ENCODE measurements around the gene CDK17. TPM values are rescaled to one million over a fixed set of nuclear protein-coding genes. Genes with fewer than 3 reads are reported as not detected.
"Not testable (repeated sequence)": the region's sequence is repeated elsewhere in the genome, so short reads cannot be mapped to it uniquely, and the experiment has no call there.

CDK17 gene
- total RNA-seq, 2 donors from 2014 or later, result 36.2 to 39.9 TPM

DNA sequence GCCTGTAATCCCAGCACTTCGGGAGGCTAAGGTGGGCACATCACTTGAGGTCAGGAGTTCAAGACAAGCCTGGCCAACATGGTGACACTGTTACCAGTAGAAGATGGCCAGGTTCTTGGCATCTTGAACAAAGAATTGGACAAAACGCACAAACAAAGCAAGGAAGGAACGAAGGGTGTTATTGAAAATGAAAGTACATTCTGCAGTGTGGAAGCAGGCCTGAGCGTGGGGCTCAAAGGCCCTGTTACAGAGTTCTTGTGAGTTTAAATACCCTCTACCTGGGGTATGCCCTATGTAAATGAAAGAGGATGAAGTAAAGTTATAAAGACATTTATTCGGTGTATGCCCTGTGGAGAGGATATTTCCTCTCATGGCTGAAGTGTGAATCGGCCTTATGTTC lies 20.8 kb upstream of the CDK17 start:
- DNase-seq, result no peak
- Histone ChIP-seq H3K9me3 (ENCODE audit: control insufficient read depth, low read length) (no peaks in the 10 kb centered on the region), H3K36me3 (ENCODE audit: control insufficient read depth, insufficient read depth, low read length) (no peaks in the 10 kb centered on the region), H3K27me3 (ENCODE audit: control insufficient read depth, insufficient read depth, low read length, poor library complexity, severe bottlenecking) (no peaks in the 10 kb centered on the region), H3K27ac (ENCODE audit: low read depth, low read length) (no peak overlapping the region), H3K4me1 (ENCODE audit: control insufficient read depth, insufficient read depth, low read length) (no peaks in the 10 kb centered on the region), H3K4me3 (ENCODE audit: low read length) (no peak overlapping the region), H3K9ac (ENCODE audit: extremely low read depth, low read length, poor library complexity, severe bottlenecking) (no peak overlapping the region)
- no peaks in the 10 kb centered on the region for H3K9me3 Mint-ChIP-seq
- H3K27me3 Mint-ChIP-seq (ENCODE audit: insufficient read depth), result no peaks in the 10 kb centered on the region
- WGBS, 2 experiments (ENCODE audit: insufficient coverage in 1 of 2, insufficient read length in 1 of 2), result 93 to 96% methylated on average over 5 to 6 of the region's 6 CpGs
- H3K4me1 Mint-ChIP-seq, result no peaks in the 10 kb centered on the region
- H3K36me3 Mint-ChIP-seq (ENCODE audit: low read depth), result no peaks in the 10 kb centered on the region
- TF ChIP-seq, protein P1, sequence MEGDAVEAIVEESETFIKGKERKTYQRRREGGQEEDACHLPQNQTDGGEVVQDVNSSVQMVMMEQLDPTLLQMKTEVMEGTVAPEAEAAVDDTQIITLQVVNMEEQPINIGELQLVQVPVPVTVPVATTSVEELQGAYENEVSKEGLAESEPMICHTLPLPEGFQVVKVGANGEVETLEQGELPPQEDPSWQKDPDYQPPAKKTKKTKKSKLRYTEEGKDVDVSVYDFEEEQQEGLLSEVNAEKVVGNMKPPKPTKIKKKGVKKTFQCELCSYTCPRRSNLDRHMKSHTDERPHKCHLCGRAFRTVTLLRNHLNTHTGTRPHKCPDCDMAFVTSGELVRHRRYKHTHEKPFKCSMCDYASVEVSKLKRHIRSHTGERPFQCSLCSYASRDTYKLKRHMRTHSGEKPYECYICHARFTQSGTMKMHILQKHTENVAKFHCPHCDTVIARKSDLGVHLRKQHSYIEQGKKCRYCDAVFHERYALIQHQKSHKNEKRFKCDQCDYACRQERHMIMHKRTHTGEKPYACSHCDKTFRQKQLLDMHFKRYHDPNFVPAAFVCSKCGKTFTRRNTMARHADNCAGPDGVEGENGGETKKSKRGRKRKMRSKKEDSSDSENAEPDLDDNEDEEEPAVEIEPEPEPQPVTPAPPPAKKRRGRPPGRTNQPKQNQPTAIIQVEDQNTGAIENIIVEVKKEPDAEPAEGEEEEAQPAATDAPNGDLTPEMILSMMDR (conservative IDR thresholded peaks at IDR 0.05), result no peak
- H3K4me3 Mint-ChIP-seq, result no peak overlapping the region
- H3K27ac Mint-ChIP-seq, result no peak overlapping the region

DNA sequence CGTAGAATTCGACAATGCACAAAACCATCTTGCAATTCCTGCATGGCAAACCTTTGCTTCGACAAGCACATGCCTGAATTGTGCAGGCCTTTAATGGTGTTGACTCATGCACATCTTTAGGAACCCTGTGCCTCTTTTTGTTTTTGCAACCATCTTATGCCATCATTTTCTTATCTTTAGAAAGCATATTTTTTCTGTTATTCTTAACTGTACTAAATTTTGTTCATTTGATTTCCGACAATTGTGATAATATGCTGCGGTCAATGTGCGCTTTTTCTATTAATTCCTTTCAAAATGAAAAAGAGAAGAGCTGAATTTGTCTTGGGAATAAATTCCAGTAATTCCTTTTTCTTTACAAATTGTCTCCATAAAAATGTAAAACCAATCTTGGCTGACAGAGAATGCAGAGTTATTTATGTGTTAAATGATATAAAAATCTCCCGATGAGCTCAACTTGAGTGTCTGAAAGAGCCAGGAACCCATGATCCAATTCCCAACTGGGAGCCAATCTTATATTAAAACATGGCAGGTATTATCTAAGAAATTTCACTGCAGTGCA lies 20.1 kb upstream of the CDK17 start:
- no peaks in the 10 kb centered on the region for H3K36me3 Mint-ChIP-seq (ENCODE audit: low read depth)
- no peaks in the 10 kb centered on the region for H3K9me3 ChIP-seq (ENCODE audit: control insufficient read depth, low read length)
- H3K9ac ChIP-seq (ENCODE audit: extremely low read depth, low read length, poor library complexity, severe bottlenecking), result no peak overlapping the region
- DNase-seq, result no peak
- WGBS, 2 experiments (ENCODE audit: insufficient coverage in 1 of 2, insufficient read length in 1 of 2), result 95 to 100% methylated on average over 4 to 7 of the region's 7 CpGs
- no peaks in the 10 kb centered on the region for H3K9me3 Mint-ChIP-seq
- H3K4me1 ChIP-seq (ENCODE audit: control insufficient read depth, insufficient read depth, low read length), result no peaks in the 10 kb centered on the region
- no peak overlapping the region for H3K4me3 Mint-ChIP-seq
- no peaks in the 10 kb centered on the region for H3K27me3 Mint-ChIP-seq (ENCODE audit: insufficient read depth)
- H3K36me3 ChIP-seq (ENCODE audit: control insufficient read depth, insufficient read depth, low read length), result no peaks in the 10 kb centered on the region
- H3K4me3 ChIP-seq (ENCODE audit: low read length), result no peak overlapping the region
- TF ChIP-seq, protein P1 (conservative IDR thresholded peaks at IDR 0.05), result no peak
- no peaks in the 10 kb centered on the region for H3K27me3 ChIP-seq (ENCODE audit: control insufficient read depth, insufficient read depth, low read length, poor library complexity, severe bottlenecking)
- H3K4me1 Mint-ChIP-seq, result no peaks in the 10 kb centered on the region
- H3K27ac ChIP-seq (ENCODE audit: low read depth, low read length), result no peak overlapping the region
- H3K27ac Mint-ChIP-seq, result no peak overlapping the region

DNA sequence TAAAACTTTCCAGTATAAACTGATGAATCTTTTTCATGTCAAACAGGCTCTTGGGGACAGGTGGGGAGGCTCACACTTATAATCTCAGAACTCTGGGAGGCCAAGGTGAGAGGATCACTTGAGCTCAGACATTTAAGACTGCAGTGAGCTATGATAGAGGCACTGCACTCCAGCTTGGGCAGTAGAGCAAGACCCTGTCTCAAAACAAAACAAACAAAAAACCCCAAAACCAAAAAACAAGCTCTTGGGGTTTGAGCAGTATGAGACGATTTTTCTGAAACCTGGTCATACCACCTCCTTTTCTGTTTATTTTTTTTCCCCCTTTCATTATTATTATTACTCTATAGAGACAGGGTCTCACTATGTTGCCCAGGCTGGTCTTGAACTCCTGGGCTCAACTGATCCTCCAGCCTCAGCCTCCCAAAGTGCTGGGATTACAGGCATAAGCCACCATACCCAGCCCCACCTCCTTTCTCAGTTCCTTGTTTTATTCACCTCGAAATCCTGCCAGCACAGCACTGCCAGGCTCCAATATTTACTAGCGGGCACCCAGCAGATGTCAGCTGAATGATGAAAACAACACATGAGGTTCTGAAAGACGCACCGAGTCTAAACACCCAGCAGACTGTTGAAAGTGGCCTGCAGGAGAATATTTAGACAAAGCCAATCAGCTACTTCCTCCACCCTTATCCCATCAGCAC lies 19.5 kb upstream of the CDK17 start:
- 89 to 94% methylated on average over 5 of the region's 5 CpGs for WGBS, 2 experiments (ENCODE audit: insufficient coverage in 1 of 2, insufficient read length in 1 of 2)

DNA sequence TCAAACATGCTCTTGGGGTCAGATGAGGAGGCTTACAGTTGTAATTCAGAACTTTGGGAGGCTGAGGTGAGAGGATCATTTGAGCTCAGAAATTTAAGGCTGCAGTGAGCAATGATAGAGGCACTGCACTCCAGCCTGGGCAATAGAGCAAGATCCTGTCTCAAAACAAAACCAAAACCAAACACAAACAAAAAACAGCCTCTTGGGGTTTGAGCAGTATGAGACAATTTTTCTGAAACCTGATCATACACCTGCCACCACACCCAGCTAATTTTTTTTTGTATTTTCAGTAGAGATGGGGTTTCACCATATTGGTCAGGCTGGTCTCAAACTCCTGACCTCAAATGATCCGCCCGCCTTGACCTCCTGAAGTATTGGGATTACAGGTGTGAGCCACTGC lies 17.4 kb upstream of the CDK17 start:
- H3K9me3 ChIP-seq (ENCODE audit: control insufficient read depth, low read length); H3K4me3 Mint-ChIP-seq; H3K9me3 Mint-ChIP-seq; H3K36me3 ChIP-seq (ENCODE audit: control insufficient read depth, insufficient read depth, low read length); H3K4me1 Mint-ChIP-seq; H3K4me3 ChIP-seq (ENCODE audit: low read length); H3K9ac ChIP-seq (ENCODE audit: extremely low read depth, low read length, poor library complexity, severe bottlenecking); H3K27me3 ChIP-seq (ENCODE audit: control insufficient read depth, insufficient read depth, low read length, poor library complexity, severe bottlenecking); H3K27ac Mint-ChIP-seq; H3K36me3 Mint-ChIP-seq (ENCODE audit: low read depth); DNase-seq; H3K4me1 ChIP-seq (ENCODE audit: control insufficient read depth, insufficient read depth, low read length); H3K27me3 Mint-ChIP-seq (ENCODE audit: insufficient read depth); H3K27ac ChIP-seq (ENCODE audit: low read depth, low read length): not testable (repeated sequence)
- WGBS, 2 experiments (ENCODE audit: insufficient coverage in 1 of 2, insufficient read length in 1 of 2), result 100% methylated on average over 2 of the region's 2 CpGs; no CpG with 5 or more reads in 1 of the 2 experiments

More for the DNA sequence above, 19.5 kb upstream of the CDK17 start:
- no peaks in the 10 kb centered on the region for H3K9me3 ChIP-seq (ENCODE audit: control insufficient read depth, low read length)
- H3K27ac Mint-ChIP-seq, result no peak overlapping the region
- H3K27me3 ChIP-seq (ENCODE audit: control insufficient read depth, insufficient read depth, low read length, poor library complexity, severe bottlenecking), result no peaks in the 10 kb centered on the region
- no peaks in the 10 kb centered on the region for H3K4me1 Mint-ChIP-seq
- no peaks in the 10 kb centered on the region for H3K9me3 Mint-ChIP-seq
- no peaks in the 10 kb centered on the region for H3K36me3 ChIP-seq (ENCODE audit: control insufficient read depth, insufficient read depth, low read length)
- H3K36me3 Mint-ChIP-seq (ENCODE audit: low read depth), result no peaks in the 10 kb centered on the region
- H3K4me3 Mint-ChIP-seq, result no peak overlapping the region
- DNase-seq, result no peak
- H3K4me3 ChIP-seq (ENCODE audit: low read length), result no peak overlapping the region
- no peaks in the 10 kb centered on the region for H3K27me3 Mint-ChIP-seq (ENCODE audit: insufficient read depth)
- no peak overlapping the region for H3K9ac ChIP-seq (ENCODE audit: extremely low read depth, low read length, poor library complexity, severe bottlenecking)
- no peak overlapping the region for H3K27ac ChIP-seq (ENCODE audit: low read depth, low read length)
- TF ChIP-seq, protein P1 (conservative IDR thresholded peaks at IDR 0.05), result no peak
- no peaks in the 10 kb centered on the region for H3K4me1 ChIP-seq (ENCODE audit: control insufficient read depth, insufficient read depth, low read length)

All from endodermal cell (in vitro differentiated cells).